Measurements from ENCODE around the gene ZMYND12. TPM values are rescaled to one million over a fixed set of nuclear protein-coding genes. Genes with fewer than 3 reads are reported as not detected.

ZMYND12 gene
- polyA plus RNA-seq, 4 donors, result 3.9 to 5.5 (median 4.3) TPM

GRCh38 chr1:42399315-42400100 is 56.3 kb downstream of the ZMYND12 start:
- DNase-seq (ENCODE audit: low read depth in 4 of 4, low spot score in 2 of 4), result no peak

GRCh38 chr1:42392967-42393848 is 62.6 kb downstream of the ZMYND12 start:
- no peak for DNase-seq (ENCODE audit: low read depth in 4 of 4, low spot score in 2 of 4)

- no peak for DNase-seq (ENCODE audit: low read depth in 4 of 4, low spot score in 2 of 4)
Observed at GRCh38 chr1:42392255-42392654, 63.6 kb downstream of the ZMYND12 start.

- no peak for DNase-seq (ENCODE audit: low read depth in 4 of 4, low spot score in 2 of 4)
Observed at GRCh38 chr1:42386051-42386450, 69.8 kb downstream of the ZMYND12 start.

- no peak for DNase-seq (ENCODE audit: low read depth in 4 of 4, low spot score in 2 of 4)
Observed at GRCh38 chr1:42385283-42385682, 70.5 kb downstream of the ZMYND12 start.

GRCh38 chr1:42381280-42381673 is 74.5 kb downstream of the ZMYND12 start:
- DNase-seq (ENCODE audit: low read depth in 4 of 4, low spot score in 2 of 4), result no peak

GRCh38 chr1:42380586-42381279 is 75.1 kb downstream of the ZMYND12 start, which contains the start of gene RIMKLA:
RIMKLA (plus strand) TSS chr1:42380792; CDS start chr1:42380935, 143 bp downstream.
- DNase-seq (ENCODE audit: low read depth in 4 of 4, low spot score in 2 of 4), result peak in 2 of 4 donors; percentile 20 to 22

Other genes starting within 250 kb of the ZMYND12 start
- gene FOXJ3, start 120.8 kb downstream of the ZMYND12 start, polyA plus RNA-seq (ENCODE audit: insufficient read length in 4 of 4), result 10 to 100 TPM; 32.8 to 52.7 (median 43.7) TPM
- gene RIMKLA, start 75.2 kb downstream of the ZMYND12 start, polyA plus RNA-seq (ENCODE audit: insufficient read length in 4 of 4), result under 1 TPM; 0.44 to 0.85 (median 0.58) TPM
- 10 to 100 TPM; 76.9 to 88.1 (median 83.7) TPM for gene PPCS, start 521 bp upstream of the ZMYND12 start, polyA plus RNA-seq (ENCODE audit: insufficient read length in 4 of 4)
- gene CCDC30, start 7.3 kb upstream of the ZMYND12 start, polyA plus RNA-seq (ENCODE audit: insufficient read length in 4 of 4), result 10 to 100 TPM; 13.1 to 23.0 (median 18.9) TPM
- 10 to 100 TPM; 57.4 to 59.5 (median 58.1) TPM for gene PPIH, start 202.4 kb upstream of the ZMYND12 start, polyA plus RNA-seq (ENCODE audit: insufficient read length in 4 of 4)
- gene YBX1, start 226.4 kb upstream of the ZMYND12 start, polyA plus RNA-seq (ENCODE audit: insufficient read length in 4 of 4), result 100 to 1,000 TPM; 607 to 710 (median 647) TPM